Suprapubic skin (tissue), 4 donors: ENCODE measurements around the gene DUS4L. TPM values are rescaled to one million over a fixed set of nuclear protein-coding genes. Genes with fewer than 3 reads are reported as not detected.

ENCODE experiments used
- DNase-seq, 2 donors: peaks; one replicate each; pipeline ENCODE4 v3.0.0-alpha.2; 2019; ENCODE audit warnings: low spot score in 2 of 2
- H3K27ac ChIP-seq: fragments of 200-600 bp; sonication (generic); one replicate; pipeline ENCODE4 v1.5.1; 2019
- H3K27me3 ChIP-seq: fragments of 200-600 bp; sonication (generic); one replicate; pipeline ENCODE4 v1.5.1; 2019
- H3K36me3 ChIP-seq: fragments of 200-600 bp; sonication (generic); one replicate; pipeline ENCODE4 v1.5.1; 2019
- H3K4me1 ChIP-seq: fragments of 200-600 bp; sonication (generic); one replicate; pipeline ENCODE4 v1.5.1; 2019
- H3K4me3 ChIP-seq: fragments of 200-600 bp; sonication (generic); one replicate; pipeline ENCODE4 v1.5.1; 2019; ENCODE audit warnings: mild to moderate bottlenecking
- H3K9me3 ChIP-seq: fragments of 200-600 bp; sonication (generic); one replicate; pipeline ENCODE4 v1.5.1; 2019
- EP300 ChIP-seq: sonication (generic); formaldehyde crosslinking; IDR thresholded peaks from one replicate; pipeline ENCODE4 v1.6.1; 2017; ENCODE audit warnings: antibody characterized with exemption
- POLR2A ChIP-seq, 2 donors: fragments of 450-650 bp; IDR thresholded peaks; one replicate each; pipeline ENCODE4 v1.6.1; 2017; ENCODE audit warnings: antibody characterized with exemption in 2 of 2, mild to moderate bottlenecking in 2 of 2, moderate library complexity in 2 of 2
- POLR2AphosphoS5 ChIP-seq, 3 donors: sonication (generic); formaldehyde crosslinking; IDR thresholded peaks; one replicate each; pipeline ENCODE4 v1.6.1; 2017; ENCODE audit warnings: antibody characterized with exemption in 3 of 3
- WGBS: methylation state at CpG from one replicate; pipeline ENCODE4 v1.1.5; 2018; 5-methylcytosine and 5-hydroxymethylcytosine counted together
- total RNA-seq, 4 donors: library from RNA; depleted of rRNA; stranded (reverse); fragments of >200 nt; gene quantifications; one replicate each; pipeline ENCODE4 v1.1.0, GENCODE V29; 2016
- TF ChIP-seq, protein P1 (sequence below), 2 donors: fragments of 200-600 bp in 1 of 2; fragments of 450-650 bp in 1 of 2; sonication (generic) in 1 of 2; IDR thresholded peaks; one replicate each; pipeline ENCODE4 v1.5.1; 2016 to 2019; ENCODE audit warnings: antibody characterized with exemption in 2 of 2, mild to moderate bottlenecking in 1 of 2, moderate library complexity in 1 of 2

The DUS4L gene
- total RNA-seq, 4 donors from 2014 or later = 6.0 to 11.0 (median 7.8) TPM

DNA sequence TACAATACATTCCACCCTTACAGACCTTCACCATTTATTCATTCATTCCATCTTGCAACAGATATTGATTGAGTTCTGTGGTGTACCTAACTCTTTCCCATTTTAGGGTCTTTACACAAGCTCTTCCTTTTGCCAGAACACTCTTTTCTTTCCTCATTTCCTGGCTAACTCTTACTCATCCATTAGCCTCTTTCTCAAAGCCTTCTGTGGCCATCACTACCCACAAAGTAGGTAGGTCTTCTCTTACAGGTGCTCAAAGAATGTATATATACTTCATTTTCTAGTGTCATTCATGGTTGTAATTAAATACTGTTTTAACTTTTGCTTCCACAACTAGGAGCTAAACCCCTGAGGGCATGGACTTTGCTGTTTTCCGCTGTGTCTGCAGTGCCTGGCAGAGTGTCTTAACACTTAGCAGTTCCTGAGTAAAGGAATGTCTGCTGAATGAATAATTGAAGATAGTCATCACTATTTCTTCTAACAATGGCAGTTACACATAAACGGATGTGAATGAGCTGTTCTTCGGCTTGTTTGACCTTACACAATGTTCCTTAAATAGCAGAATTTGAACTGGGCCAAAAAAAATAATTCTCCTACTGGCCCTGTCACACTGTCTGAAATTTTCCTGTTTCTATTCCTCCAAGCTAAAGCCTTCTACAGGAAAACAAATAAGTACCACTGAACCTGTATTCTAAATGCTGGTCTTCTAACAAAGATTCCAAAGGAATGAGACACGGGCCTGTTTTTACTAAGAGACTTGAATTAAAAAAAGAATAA is 31.4 kb downstream of the DUS4L start:
- Histone ChIP-seq H3K27me3 (no peaks in the 10 kb centered on the region), H3K9me3 (no peaks in the 10 kb centered on the region), H3K27ac (no peak overlapping the region), H3K4me3 (no peak overlapping the region), H3K4me1 (peaks cover 3% of the 10 kb centered on the region), H3K36me3 (peaks cover 29% of the 10 kb centered on the region)
- TF ChIP-seq, protein P1, sequence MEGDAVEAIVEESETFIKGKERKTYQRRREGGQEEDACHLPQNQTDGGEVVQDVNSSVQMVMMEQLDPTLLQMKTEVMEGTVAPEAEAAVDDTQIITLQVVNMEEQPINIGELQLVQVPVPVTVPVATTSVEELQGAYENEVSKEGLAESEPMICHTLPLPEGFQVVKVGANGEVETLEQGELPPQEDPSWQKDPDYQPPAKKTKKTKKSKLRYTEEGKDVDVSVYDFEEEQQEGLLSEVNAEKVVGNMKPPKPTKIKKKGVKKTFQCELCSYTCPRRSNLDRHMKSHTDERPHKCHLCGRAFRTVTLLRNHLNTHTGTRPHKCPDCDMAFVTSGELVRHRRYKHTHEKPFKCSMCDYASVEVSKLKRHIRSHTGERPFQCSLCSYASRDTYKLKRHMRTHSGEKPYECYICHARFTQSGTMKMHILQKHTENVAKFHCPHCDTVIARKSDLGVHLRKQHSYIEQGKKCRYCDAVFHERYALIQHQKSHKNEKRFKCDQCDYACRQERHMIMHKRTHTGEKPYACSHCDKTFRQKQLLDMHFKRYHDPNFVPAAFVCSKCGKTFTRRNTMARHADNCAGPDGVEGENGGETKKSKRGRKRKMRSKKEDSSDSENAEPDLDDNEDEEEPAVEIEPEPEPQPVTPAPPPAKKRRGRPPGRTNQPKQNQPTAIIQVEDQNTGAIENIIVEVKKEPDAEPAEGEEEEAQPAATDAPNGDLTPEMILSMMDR (IDR thresholded peaks at IDR 0.05) = no peak
- TF ChIP-seq POLR2AphosphoS5 (IDR thresholded peaks at IDR 0.05) = no peak
- TF ChIP-seq EP300 = no peak
- no peak for TF ChIP-seq POLR2A (IDR thresholded peaks at IDR 0.05)
- WGBS = 69% methylated on average over 4 of the region's 4 CpGs
- no peak for DNase-seq

DNA sequence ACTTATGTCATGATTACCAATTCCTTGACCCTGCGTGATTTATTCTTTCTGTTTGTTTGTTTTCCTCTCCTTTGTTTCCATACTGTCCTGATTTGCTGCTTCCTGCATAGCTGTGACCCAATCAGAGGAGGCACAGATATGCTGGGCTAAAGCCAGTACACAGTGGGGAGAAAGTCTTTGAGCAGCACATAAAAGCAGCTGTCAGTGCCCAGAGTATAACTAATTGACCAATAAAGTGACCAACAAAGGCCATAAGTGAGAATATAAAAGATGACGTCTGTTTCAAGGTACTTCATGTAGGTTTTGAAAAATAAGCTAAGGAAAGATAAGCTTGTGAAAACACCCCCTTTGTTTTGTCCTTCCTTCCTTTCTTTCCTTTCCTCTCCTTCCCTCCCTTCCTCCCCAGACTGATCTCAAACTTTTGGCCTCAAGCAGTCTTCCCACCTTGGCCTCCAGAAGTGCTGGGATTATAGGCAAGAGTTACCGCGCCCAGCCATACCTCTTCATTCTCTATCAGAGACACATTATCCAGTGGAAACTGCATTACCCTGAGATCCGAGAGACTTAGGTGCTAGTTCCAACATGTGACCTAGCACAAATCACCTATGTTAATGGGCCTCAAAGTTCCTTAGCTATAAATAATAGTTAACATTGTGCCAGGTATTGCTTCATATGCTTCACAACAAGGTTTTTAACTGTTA is 33.3 kb downstream of the DUS4L start:
- no peaks in the 10 kb centered on the region for H3K27me3 ChIP-seq
- no peak overlapping the region for H3K27ac ChIP-seq
- peaks cover 40% of the 10 kb centered on the region for H3K36me3 ChIP-seq
- 75% methylated on average over 5 of the region's 5 CpGs for WGBS
- H3K4me1 ChIP-seq = peaks cover 3% of the 10 kb centered on the region
- TF ChIP-seq, protein P1 (IDR thresholded peaks at IDR 0.05) = no peak
- no peak for TF ChIP-seq POLR2AphosphoS5 (IDR thresholded peaks at IDR 0.05)
- TF ChIP-seq POLR2A (IDR thresholded peaks at IDR 0.05) = no peak
- no peak for TF ChIP-seq EP300
- H3K4me3 ChIP-seq = no peak overlapping the region
- DNase-seq = no peak
- no peaks in the 10 kb centered on the region for H3K9me3 ChIP-seq

DNA sequence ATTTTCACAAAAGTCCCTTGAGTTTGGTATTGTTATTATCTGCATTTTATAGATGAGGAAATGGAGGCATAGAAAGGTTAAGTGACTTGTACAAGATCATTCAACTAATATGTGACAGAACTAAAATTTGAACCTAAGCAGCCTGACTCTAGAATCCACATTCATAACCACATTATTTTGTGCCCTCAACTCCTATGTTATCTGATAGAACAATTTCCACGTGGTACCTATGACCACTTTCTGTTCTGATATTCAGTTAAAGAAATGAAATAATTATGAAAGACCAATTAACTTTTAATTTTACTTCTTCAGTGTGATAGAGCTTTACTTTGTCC is 33.8 kb downstream of the DUS4L start:
- Histone ChIP-seq H3K9me3 (no peaks in the 10 kb centered on the region), H3K36me3 (peaks cover 40% of the 10 kb centered on the region), H3K4me1 (peaks cover 3% of the 10 kb centered on the region), H3K27ac (no peak overlapping the region), H3K27me3 (no peaks in the 10 kb centered on the region), H3K4me3 (no peak overlapping the region)
- 91% methylated on average over 1 of the region's 1 CpG for WGBS
- no peak for DNase-seq
- TF ChIP-seq, protein P1 (IDR thresholded peaks at IDR 0.05) = no peak
- TF ChIP-seq POLR2AphosphoS5 (IDR thresholded peaks at IDR 0.05) (no peak), POLR2A (IDR thresholded peaks at IDR 0.05) (no peak), EP300 (no peak)

DNA sequence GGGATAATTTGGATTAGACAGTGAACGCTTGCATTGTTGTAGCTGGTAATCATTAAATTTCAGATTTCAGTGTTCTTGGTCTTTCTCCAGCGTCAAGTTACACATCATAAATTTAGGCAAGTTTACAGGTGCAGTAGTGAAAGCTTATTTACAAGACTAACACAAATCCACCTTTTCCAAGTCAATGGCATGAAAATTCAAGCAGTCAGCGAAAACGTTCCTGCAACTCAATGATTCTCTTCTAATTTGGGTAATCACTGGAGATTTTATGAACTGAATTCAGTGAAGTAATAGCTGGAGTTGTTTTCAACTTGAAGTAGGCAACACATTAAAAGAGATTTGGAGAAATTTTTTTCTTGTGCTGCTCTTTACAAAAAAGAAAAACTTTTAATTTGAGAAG is 34.2 kb downstream of the DUS4L start:
- no peak for DNase-seq
- Histone ChIP-seq H3K27ac (no peak overlapping the region), H3K27me3 (no peaks in the 10 kb centered on the region), H3K36me3 (peaks cover 40% of the 10 kb centered on the region), H3K4me3 (no peak overlapping the region), H3K4me1 (peaks cover 3% of the 10 kb centered on the region), H3K9me3 (no peaks in the 10 kb centered on the region)
- 79% methylated on average over 4 of the region's 4 CpGs for WGBS
- TF ChIP-seq EP300 = no peak
- TF ChIP-seq POLR2A (IDR thresholded peaks at IDR 0.05) = no peak
- TF ChIP-seq POLR2AphosphoS5 (IDR thresholded peaks at IDR 0.05) = no peak
- TF ChIP-seq, protein P1 (IDR thresholded peaks at IDR 0.05) = no peak

DNA sequence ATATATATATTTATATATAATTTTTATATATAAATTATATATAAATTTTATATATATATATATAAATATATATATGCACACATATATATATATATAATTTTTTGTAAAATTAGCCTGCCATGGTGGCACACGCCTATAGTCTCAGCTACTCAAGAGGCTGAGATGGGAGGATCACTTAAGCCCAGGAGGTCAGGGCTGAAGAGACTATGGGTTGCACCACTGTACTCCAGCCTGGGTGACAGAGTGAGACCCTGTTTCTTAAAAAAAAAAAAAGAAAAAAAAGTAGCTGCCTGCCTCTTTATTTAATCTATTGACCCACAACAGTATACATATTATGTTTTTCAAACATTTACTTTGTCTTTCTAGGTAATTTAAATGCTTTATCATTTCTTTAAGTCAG is 35.5 kb downstream of the DUS4L start:
- Histone ChIP-seq H3K4me3 (no peak overlapping the region), H3K36me3 (peaks cover 34% of the 10 kb centered on the region), H3K4me1 (peaks cover 3% of the 10 kb centered on the region), H3K27ac (no peak overlapping the region), H3K9me3 (no peaks in the 10 kb centered on the region), H3K27me3 (no peaks in the 10 kb centered on the region)
- no peak for DNase-seq
- TF ChIP-seq POLR2AphosphoS5 (IDR thresholded peaks at IDR 0.05) (no peak), EP300 (no peak), POLR2A (IDR thresholded peaks at IDR 0.05) (no peak)
- TF ChIP-seq, protein P1 (IDR thresholded peaks at IDR 0.05) = no peak
- 95% methylated on average over 1 of the region's 1 CpG for WGBS
